ENCODE results near the gene UBE3A.

DNA sequence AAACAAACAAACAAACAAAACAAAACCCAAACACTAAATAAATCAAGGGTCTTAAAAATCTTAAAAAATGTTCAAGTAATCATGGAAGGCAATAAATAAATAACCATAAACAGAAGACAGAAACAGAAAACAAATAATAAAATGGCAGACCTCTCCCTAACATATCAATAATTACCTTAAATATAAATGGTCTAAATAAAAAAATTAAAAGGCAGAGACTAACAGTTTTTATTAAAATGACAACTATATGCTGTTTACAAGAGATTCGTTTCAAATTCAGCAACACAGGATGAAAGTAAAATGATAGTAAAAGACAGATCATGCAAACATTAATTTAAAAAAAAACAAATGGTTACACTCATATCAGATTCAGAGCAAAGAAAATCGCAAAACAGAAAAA lies 91.1 kb downstream of the UBE3A start:
- TF ChIP-seq, protein P1, sequence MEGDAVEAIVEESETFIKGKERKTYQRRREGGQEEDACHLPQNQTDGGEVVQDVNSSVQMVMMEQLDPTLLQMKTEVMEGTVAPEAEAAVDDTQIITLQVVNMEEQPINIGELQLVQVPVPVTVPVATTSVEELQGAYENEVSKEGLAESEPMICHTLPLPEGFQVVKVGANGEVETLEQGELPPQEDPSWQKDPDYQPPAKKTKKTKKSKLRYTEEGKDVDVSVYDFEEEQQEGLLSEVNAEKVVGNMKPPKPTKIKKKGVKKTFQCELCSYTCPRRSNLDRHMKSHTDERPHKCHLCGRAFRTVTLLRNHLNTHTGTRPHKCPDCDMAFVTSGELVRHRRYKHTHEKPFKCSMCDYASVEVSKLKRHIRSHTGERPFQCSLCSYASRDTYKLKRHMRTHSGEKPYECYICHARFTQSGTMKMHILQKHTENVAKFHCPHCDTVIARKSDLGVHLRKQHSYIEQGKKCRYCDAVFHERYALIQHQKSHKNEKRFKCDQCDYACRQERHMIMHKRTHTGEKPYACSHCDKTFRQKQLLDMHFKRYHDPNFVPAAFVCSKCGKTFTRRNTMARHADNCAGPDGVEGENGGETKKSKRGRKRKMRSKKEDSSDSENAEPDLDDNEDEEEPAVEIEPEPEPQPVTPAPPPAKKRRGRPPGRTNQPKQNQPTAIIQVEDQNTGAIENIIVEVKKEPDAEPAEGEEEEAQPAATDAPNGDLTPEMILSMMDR (IDR thresholded peaks at IDR 0.05; ENCODE audit: insufficient read depth, low read length) = no peak
- TF ChIP-seq SPI1 (IDR thresholded peaks at IDR 0.05; ENCODE audit: borderline replicate concordance, low read depth) (no peak), POLR2AphosphoS5 (IDR thresholded peaks at IDR 0.05; ENCODE audit: low read depth) (no peak)
- TF ChIP-seq, protein P2, sequence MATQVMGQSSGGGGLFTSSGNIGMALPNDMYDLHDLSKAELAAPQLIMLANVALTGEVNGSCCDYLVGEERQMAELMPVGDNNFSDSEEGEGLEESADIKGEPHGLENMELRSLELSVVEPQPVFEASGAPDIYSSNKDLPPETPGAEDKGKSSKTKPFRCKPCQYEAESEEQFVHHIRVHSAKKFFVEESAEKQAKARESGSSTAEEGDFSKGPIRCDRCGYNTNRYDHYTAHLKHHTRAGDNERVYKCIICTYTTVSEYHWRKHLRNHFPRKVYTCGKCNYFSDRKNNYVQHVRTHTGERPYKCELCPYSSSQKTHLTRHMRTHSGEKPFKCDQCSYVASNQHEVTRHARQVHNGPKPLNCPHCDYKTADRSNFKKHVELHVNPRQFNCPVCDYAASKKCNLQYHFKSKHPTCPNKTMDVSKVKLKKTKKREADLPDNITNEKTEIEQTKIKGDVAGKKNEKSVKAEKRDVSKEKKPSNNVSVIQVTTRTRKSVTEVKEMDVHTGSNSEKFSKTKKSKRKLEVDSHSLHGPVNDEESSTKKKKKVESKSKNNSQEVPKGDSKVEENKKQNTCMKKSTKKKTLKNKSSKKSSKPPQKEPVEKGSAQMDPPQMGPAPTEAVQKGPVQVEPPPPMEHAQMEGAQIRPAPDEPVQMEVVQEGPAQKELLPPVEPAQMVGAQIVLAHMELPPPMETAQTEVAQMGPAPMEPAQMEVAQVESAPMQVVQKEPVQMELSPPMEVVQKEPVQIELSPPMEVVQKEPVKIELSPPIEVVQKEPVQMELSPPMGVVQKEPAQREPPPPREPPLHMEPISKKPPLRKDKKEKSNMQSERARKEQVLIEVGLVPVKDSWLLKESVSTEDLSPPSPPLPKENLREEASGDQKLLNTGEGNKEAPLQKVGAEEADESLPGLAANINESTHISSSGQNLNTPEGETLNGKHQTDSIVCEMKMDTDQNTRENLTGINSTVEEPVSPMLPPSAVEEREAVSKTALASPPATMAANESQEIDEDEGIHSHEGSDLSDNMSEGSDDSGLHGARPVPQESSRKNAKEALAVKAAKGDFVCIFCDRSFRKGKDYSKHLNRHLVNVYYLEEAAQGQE (IDR thresholded peaks at IDR 0.05; ENCODE audit: insufficient replicate concordance, low read depth) = no peak
